CD4-positive, alpha-beta memory T cell (primary cell): ENCODE data around the gene STAB1. TPM values are rescaled to one million over a fixed set of nuclear protein-coding genes. Genes with fewer than 3 reads are reported as not detected.

Experiments
- CTCF ChIA-PET: fragments of 350-600 bp; sonication (Branson Sonifier 250); formaldehyde crosslinking; loops from one replicate; lab custom pipeline; 2021; ENCODE audit warnings: inconsistent platforms; ENCODE audit not compliant: partially characterized antibody; lab: Charles Lee
- POLR2A ChIA-PET: fragments of 350-600 bp; sonication (Branson Sonifier 250); formaldehyde crosslinking; loops from one replicate; lab custom pipeline; 2021; ENCODE audit not compliant: partially characterized antibody; lab: Charles Lee
- DNase-seq, 5 donors: peaks; one replicate each; pipeline versions ENCODE4 v3.0.0 to v3.0.0-alpha.2; 2020 to 2022; ENCODE audit warnings: mixed read lengths in 1 of 5
- H3K27ac ChIP-seq: one replicate; pipeline ENCODE4 v1.7.0; 2013; ENCODE audit warnings: low read depth, low read length
- H3K27me3 ChIP-seq: 2 replicates; pipeline ENCODE4 v1.7.0; 2013; ENCODE audit warnings: mild to moderate bottlenecking, low read length, moderate library complexity; ENCODE audit not compliant: insufficient read depth
- H3K36me3 ChIP-seq: 2 replicates; pipeline ENCODE4 v1.7.0; 2013; ENCODE audit warnings: mild to moderate bottlenecking, low read length, moderate library complexity; ENCODE audit not compliant: insufficient read depth
- H3K4me1 ChIP-seq: 2 replicates; pipeline ENCODE4 v1.7.0; 2013; ENCODE audit warnings: mild to moderate bottlenecking, low read length, moderate library complexity; ENCODE audit not compliant: insufficient read depth
- H3K4me3 ChIP-seq, 2 donors: one replicate each; pipeline ENCODE4 v1.7.0; 2013; ENCODE audit warnings: low read length in 2 of 2, mild to moderate bottlenecking in 1 of 2
- H3K9me3 ChIP-seq, 2 donors: one replicate each; pipeline ENCODE4 v1.7.0; 2013; ENCODE audit warnings: low read length in 2 of 2, control low read depth in 1 of 2; ENCODE audit not compliant: control insufficient read depth in 1 of 2
- H3K27ac Mint-ChIP-seq, 7 donors: one replicate each; pipeline ENCODE4 v1.8.0; 2020 to 2021; ENCODE audit warnings: mixed read lengths in 7 of 7, mild to moderate bottlenecking in 6 of 7, inconsistent platforms in 3 of 7, moderate library complexity in 3 of 7
- H3K27me3 Mint-ChIP-seq, 2 donors: one replicate each; pipeline ENCODE4 v1.8.0; 2020 to 2021; ENCODE audit warnings: mixed read lengths in 2 of 2
- H3K36me3 Mint-ChIP-seq, 2 donors: one replicate each; pipeline ENCODE4 v1.8.0; 2020 to 2021; ENCODE audit warnings: mixed read lengths in 2 of 2, inconsistent platforms in 1 of 2, mild to moderate bottlenecking in 1 of 2
- H3K4me1 Mint-ChIP-seq, 4 donors: one replicate each; pipeline ENCODE4 v1.8.0; 2020 to 2021; ENCODE audit warnings: mixed read lengths in 4 of 4, mild to moderate bottlenecking in 1 of 4
- H3K4me3 Mint-ChIP-seq, 8 donors: one replicate each; pipeline ENCODE4 v1.8.0; 2020 to 2021; ENCODE audit warnings: mixed read lengths in 8 of 8, mild to moderate bottlenecking in 7 of 8, moderate library complexity in 6 of 8, inconsistent platforms in 3 of 8
- H3K9me3 Mint-ChIP-seq, 8 donors: one replicate each; pipeline ENCODE4 v1.8.0; 2020 to 2021; ENCODE audit warnings: mixed read lengths in 8 of 8, mild to moderate bottlenecking in 5 of 8, inconsistent platforms in 3 of 8, moderate library complexity in 1 of 8
- intact Hi-C: fragments of 100-400 bp; cut with micrococcal nuclease; formaldehyde crosslinking; loops from one replicate; pipeline ENCODE4 v1.15.1; 2023
- polyA plus RNA-seq, 2 donors: library from polyadenylated mRNA; unstranded; fragments of 300-500 nt; fragmentation: Illumina TruSeq; gene quantifications; one replicate each; pipeline ENCODE4 v1.2.3, GENCODE V29; 2021
- total RNA-seq, 2 experiments: library from RNA; stranded (reverse); gene quantifications; one replicate each; pipeline ENCODE4 v1.2.3, GENCODE V29; 2021

STAB1 gene
- total and polyA plus RNA-seq, 4 experiments from 2014 or later, result 11.3 to 13.9 TPM; not detected in 2

GRCh38 chr3:52516509-52517195 is 21.5 kb downstream of the STAB1 start:
- Mint-ChIP-seq H3K27ac (no peak overlapping the region), H3K27me3 (no peaks in the 10 kb centered on the region), H3K36me3 (no peaks in the 10 kb centered on the region), H3K4me3 (no peak overlapping the region), H3K9me3 (no peaks in the 10 kb centered on the region), H3K4me1 (no peaks in the 10 kb centered on the region)
- Histone ChIP-seq H3K4me3 (no peak overlapping the region), H3K9me3 (no peaks in the 10 kb centered on the region), H3K27me3 (no peaks in the 10 kb centered on the region), H3K4me1 (no peaks in the 10 kb centered on the region), H3K36me3 (no peaks in the 10 kb centered on the region), H3K27ac (no peak overlapping the region)
- DNase-seq, result peak in 1 of 5 donors; percentile 30
- ChIA-PET CTCF (no interaction called here), POLR2A (no interaction called here)
- intact Hi-C loops, result no loop called here

- no peaks in the 10 kb centered on the region for H3K9me3 Mint-ChIP-seq
- H3K27me3 Mint-ChIP-seq, result no peaks in the 10 kb centered on the region
- Histone ChIP-seq H3K9me3 (no peaks in the 10 kb centered on the region), H3K4me1 (no peaks in the 10 kb centered on the region), H3K27ac (no peak overlapping the region), H3K27me3 (no peaks in the 10 kb centered on the region), H3K36me3 (no peaks in the 10 kb centered on the region), H3K4me3 (no peak overlapping the region)
- H3K4me3 Mint-ChIP-seq, result no peak overlapping the region
- ChIA-PET CTCF (no interaction called here), POLR2A (no interaction called here)
- intact Hi-C loops, result no loop called here
- no peaks in the 10 kb centered on the region for H3K4me1 Mint-ChIP-seq
- H3K36me3 Mint-ChIP-seq, result no peaks in the 10 kb centered on the region
- H3K27ac Mint-ChIP-seq, result no peak overlapping the region
- peak in 1 of 5 donors; percentile 37 for DNase-seq
Measured at GRCh38 chr3:52517796-52518722, 22.9 kb downstream of the STAB1 start.

- Histone ChIP-seq H3K4me3 (no peak overlapping the region), H3K27ac (no peak overlapping the region), H3K9me3 (no peaks in the 10 kb centered on the region), H3K27me3 (no peaks in the 10 kb centered on the region), H3K4me1 (no peaks in the 10 kb centered on the region), H3K36me3 (no peaks in the 10 kb centered on the region)
- Mint-ChIP-seq H3K27me3 (no peaks in the 10 kb centered on the region), H3K4me3 (no peak overlapping the region), H3K9me3 (no peaks in the 10 kb centered on the region), H3K27ac (no peak overlapping the region), H3K4me1 (no peaks in the 10 kb centered on the region), H3K36me3 (no peaks in the 10 kb centered on the region)
- DNase-seq, result peak in 1 of 5 donors; percentile 10
- ChIA-PET POLR2A (no interaction called here), CTCF (no interaction called here)
- intact Hi-C loops, result no loop called here
Measured at GRCh38 chr3:52518723-52519444, 23.7 kb downstream of the STAB1 start.

GRCh38 chr3:52519445-52520140 is 24.5 kb downstream of the STAB1 start:
- no peaks in the 10 kb centered on the region for H3K27me3 Mint-ChIP-seq
- H3K36me3 Mint-ChIP-seq, result no peaks in the 10 kb centered on the region
- H3K4me3 Mint-ChIP-seq, result no peak overlapping the region
- Histone ChIP-seq H3K4me3 (no peak overlapping the region), H3K36me3 (no peaks in the 10 kb centered on the region), H3K4me1 (no peaks in the 10 kb centered on the region), H3K27ac (no peak overlapping the region), H3K9me3 (no peaks in the 10 kb centered on the region), H3K27me3 (no peaks in the 10 kb centered on the region)
- DNase-seq, result peak in 1 of 5 donors; percentile 22
- no peaks in the 10 kb centered on the region for H3K9me3 Mint-ChIP-seq
- intact Hi-C loops, result no loop called here
- ChIA-PET POLR2A (no interaction called here), CTCF (no interaction called here)
- H3K27ac Mint-ChIP-seq, result no peak overlapping the region
- H3K4me1 Mint-ChIP-seq, result no peaks in the 10 kb centered on the region

GRCh38 chr3:52520141-52520667 is 25.1 kb downstream of the STAB1 start:
- Histone ChIP-seq H3K9me3 (no peaks in the 10 kb centered on the region), H3K4me1 (no peaks in the 10 kb centered on the region), H3K36me3 (no peaks in the 10 kb centered on the region), H3K4me3 (no peak overlapping the region), H3K27ac (no peak overlapping the region), H3K27me3 (no peaks in the 10 kb centered on the region)
- ChIA-PET CTCF (no interaction called here), POLR2A (no interaction called here)
- no peaks in the 10 kb centered on the region for H3K9me3 Mint-ChIP-seq
- no peaks in the 10 kb centered on the region for H3K36me3 Mint-ChIP-seq
- intact Hi-C loops, result no loop called here
- no peak overlapping the region for H3K27ac Mint-ChIP-seq
- no peaks in the 10 kb centered on the region for H3K27me3 Mint-ChIP-seq
- peak in 1 of 5 donors; percentile 13 for DNase-seq
- H3K4me1 Mint-ChIP-seq, result no peaks in the 10 kb centered on the region
- H3K4me3 Mint-ChIP-seq, result no peak overlapping the region

- H3K4me3 Mint-ChIP-seq, result no peak overlapping the region
- peak in 1 of 5 donors; percentile 29 for DNase-seq
- intact Hi-C loops, result no loop called here
- Histone ChIP-seq H3K4me3 (no peak overlapping the region), H3K36me3 (no peaks in the 10 kb centered on the region), H3K4me1 (no peaks in the 10 kb centered on the region), H3K27me3 (no peaks in the 10 kb centered on the region), H3K27ac (no peak overlapping the region), H3K9me3 (no peaks in the 10 kb centered on the region)
- H3K27ac Mint-ChIP-seq, result peak overlapping the region in 1 of 7 donors; percentile 54
- H3K36me3 Mint-ChIP-seq, result no peaks in the 10 kb centered on the region
- no peaks in the 10 kb centered on the region for H3K27me3 Mint-ChIP-seq
- ChIA-PET POLR2A (no interaction called here), CTCF (no interaction called here)
- no peaks in the 10 kb centered on the region for H3K9me3 Mint-ChIP-seq
- no peaks in the 10 kb centered on the region for H3K4me1 Mint-ChIP-seq
Measured at GRCh38 chr3:52520716-52521487, 25.8 kb downstream of the STAB1 start.
